Caco-2 (cell line): ENCODE measurements around the gene SPESP1. TPM values are rescaled to one million over a fixed set of nuclear protein-coding genes. Genes with fewer than 3 reads are reported as not detected.
"Not testable (repeated sequence)": the region's sequence is repeated elsewhere in the genome, so short reads cannot be mapped to it uniquely, and the experiment has no call there.

ENCODE experiments used
- BruUV-seq: library from RNA; stranded (reverse); fragments of 400-500 nt; replicated peaks from 2 replicates; lab custom pipeline; 2021; lab: Mats Ljungman, UMichigan
- CTCF ChIA-PET: fragments of 300-600 bp; sonication (Branson Sonifier 250); formaldehyde crosslinking; loops from one replicate; lab custom pipeline; 2022; ENCODE audit warnings: antibody characterized with exemption; lab: Charles Lee
- POLR2A ChIA-PET: fragments of 300-600 bp; sonication (Branson Sonifier 250); formaldehyde crosslinking; loops from one replicate; lab custom pipeline; 2022; ENCODE audit warnings: antibody characterized with exemption; lab: Charles Lee
- DNase-seq, 2 experiments: peaks; one replicate each; pipeline versions ENCODE4 v3.0.0 to v3.0.0-alpha.2; 2020 to 2022
- H3K27me3 ChIP-seq: replicated peaks from 2 replicates; pipeline ENCODE4 v1.6.0; 2011; ENCODE audit warnings: low read length; ENCODE audit not compliant: control insufficient read depth, insufficient read depth
- H3K36me3 ChIP-seq: 2 replicates; pipeline ENCODE4 v1.5.1; 2011; ENCODE audit warnings: low read length; ENCODE audit not compliant: control insufficient read depth, insufficient read depth
- H3K4me1 ChIP-seq: fragments of 250-450 bp; sonication (Bioruptor Pico); 2 replicates; pipeline ENCODE4 v1.5.1; 2020; ENCODE audit warnings: mild to moderate bottlenecking
- H3K4me3 ChIP-seq: 2 replicates; pipeline ENCODE4 v1.5.1; 2011; ENCODE audit warnings: low read depth, mild to moderate bottlenecking, control low read depth, low read length
- H3K9me3 ChIP-seq: fragments of 250-450 bp; sonication (Bioruptor Pico); 2 replicates; pipeline ENCODE4 v1.5.1; 2020; ENCODE audit warnings: mild to moderate bottlenecking, moderate library complexity
- H3K27ac Mint-ChIP-seq: one replicate; pipeline ENCODE4 v1.8.0; 2022; ENCODE audit warnings: mixed read lengths; ENCODE audit not compliant: unreplicated experiment
- H3K27me3 Mint-ChIP-seq: one replicate; pipeline ENCODE4 v1.8.0; 2022; ENCODE audit warnings: mixed read lengths; ENCODE audit not compliant: insufficient read depth, unreplicated experiment
- H3K36me3 Mint-ChIP-seq: one replicate; pipeline ENCODE4 v1.8.0; 2022; ENCODE audit warnings: mild to moderate bottlenecking, mixed read lengths; ENCODE audit not compliant: insufficient read depth, unreplicated experiment
- H3K4me1 Mint-ChIP-seq: one replicate; pipeline ENCODE4 v1.8.0; 2022; ENCODE audit warnings: low read depth, mixed read lengths; ENCODE audit not compliant: unreplicated experiment
- H3K4me3 Mint-ChIP-seq: one replicate; pipeline ENCODE4 v1.8.0; 2022; ENCODE audit warnings: mild to moderate bottlenecking, moderate library complexity, mixed read lengths; ENCODE audit not compliant: unreplicated experiment
- H3K9me3 Mint-ChIP-seq: one replicate; pipeline ENCODE4 v1.8.0; 2022; ENCODE audit warnings: mixed read lengths; ENCODE audit not compliant: unreplicated experiment
- intact Hi-C: fragments of 100-400 bp; cut with micrococcal nuclease; formaldehyde crosslinking; loops from one replicate; pipeline ENCODE4 v1.10.0; 2022; ENCODE audit not compliant: unreplicated experiment
- total RNA-seq: library from RNA; stranded (reverse); gene quantifications from 2 replicates; pipeline ENCODE4 v1.2.3, GENCODE V29; 2022
- TF ChIP-seq, protein P1 (sequence below), 2 experiments: fragments of 200-600 bp in 1 of 2; IDR thresholded peaks; 1 replicate in 1 of 2; 2 replicates in 1 of 2; pipeline versions ENCODE4 v1.5.1 to v1.8.0; 2011 to 2022; ENCODE audit warnings: antibody characterized with exemption in 1 of 2, control low read depth in 1 of 2, inconsistent platforms in 1 of 2, low read depth in 1 of 2, low read length in 1 of 2, mild to moderate bottlenecking in 1 of 2, moderate library complexity in 1 of 2; ENCODE audit not compliant: insufficient read depth in 1 of 2, severe bottlenecking in 1 of 2, unreplicated experiment in 1 of 2

The SPESP1 gene
- total RNA-seq, 1 experiment from 2014 or later: not detected

DNA sequence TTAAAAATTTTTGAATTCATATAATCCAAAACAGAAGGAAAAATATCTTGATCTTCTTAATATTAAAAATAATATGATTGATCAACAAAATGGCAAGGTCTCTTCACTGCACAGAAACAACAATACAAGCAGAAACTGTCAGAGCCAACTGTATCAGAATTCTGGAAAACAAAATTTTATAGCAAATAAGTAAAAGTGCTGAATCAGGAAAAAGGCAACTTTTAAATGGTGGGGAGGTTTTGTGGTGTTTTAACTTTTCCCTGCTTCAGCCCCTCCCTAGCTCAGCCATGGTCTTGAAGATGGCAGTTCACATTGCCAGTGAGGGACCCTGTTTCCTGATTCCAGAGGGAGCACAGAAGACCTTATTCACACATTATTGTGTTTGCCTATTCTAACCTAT is 37.6 kb downstream of the SPESP1 start:
- ChIA-PET POLR2A (no interaction called here), CTCF (no interaction called here)
- intact Hi-C loops: no loop called here
- Mint-ChIP-seq H3K4me3 (no peak overlapping the region), H3K9me3 (peaks cover 31% of the 10 kb centered on the region), H3K4me1 (no peaks in the 10 kb centered on the region), H3K27me3 (peaks cover 3% of the 10 kb centered on the region), H3K36me3 (no peaks in the 10 kb centered on the region), H3K27ac (no peak overlapping the region)
- no TSS peak for BruUV-seq
- Histone ChIP-seq H3K27me3 (no peaks in the 10 kb centered on the region), H3K9me3 (peaks cover 7% of the 10 kb centered on the region; the same call in 1 of the 2 replicates), H3K36me3 (no peaks in the 10 kb centered on the region), H3K4me3 (no peak overlapping the region), H3K4me1 (no peaks in the 10 kb centered on the region)
- DNase-seq: no peak
- TF ChIP-seq, protein P1, sequence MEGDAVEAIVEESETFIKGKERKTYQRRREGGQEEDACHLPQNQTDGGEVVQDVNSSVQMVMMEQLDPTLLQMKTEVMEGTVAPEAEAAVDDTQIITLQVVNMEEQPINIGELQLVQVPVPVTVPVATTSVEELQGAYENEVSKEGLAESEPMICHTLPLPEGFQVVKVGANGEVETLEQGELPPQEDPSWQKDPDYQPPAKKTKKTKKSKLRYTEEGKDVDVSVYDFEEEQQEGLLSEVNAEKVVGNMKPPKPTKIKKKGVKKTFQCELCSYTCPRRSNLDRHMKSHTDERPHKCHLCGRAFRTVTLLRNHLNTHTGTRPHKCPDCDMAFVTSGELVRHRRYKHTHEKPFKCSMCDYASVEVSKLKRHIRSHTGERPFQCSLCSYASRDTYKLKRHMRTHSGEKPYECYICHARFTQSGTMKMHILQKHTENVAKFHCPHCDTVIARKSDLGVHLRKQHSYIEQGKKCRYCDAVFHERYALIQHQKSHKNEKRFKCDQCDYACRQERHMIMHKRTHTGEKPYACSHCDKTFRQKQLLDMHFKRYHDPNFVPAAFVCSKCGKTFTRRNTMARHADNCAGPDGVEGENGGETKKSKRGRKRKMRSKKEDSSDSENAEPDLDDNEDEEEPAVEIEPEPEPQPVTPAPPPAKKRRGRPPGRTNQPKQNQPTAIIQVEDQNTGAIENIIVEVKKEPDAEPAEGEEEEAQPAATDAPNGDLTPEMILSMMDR (IDR thresholded peaks at IDR 0.05; ENCODE audit: insufficient read depth in 1 of 2, low read depth in 1 of 2, low read length in 1 of 2, severe bottlenecking in 1 of 2, unreplicated experiment in 1 of 2): no peak

DNA sequence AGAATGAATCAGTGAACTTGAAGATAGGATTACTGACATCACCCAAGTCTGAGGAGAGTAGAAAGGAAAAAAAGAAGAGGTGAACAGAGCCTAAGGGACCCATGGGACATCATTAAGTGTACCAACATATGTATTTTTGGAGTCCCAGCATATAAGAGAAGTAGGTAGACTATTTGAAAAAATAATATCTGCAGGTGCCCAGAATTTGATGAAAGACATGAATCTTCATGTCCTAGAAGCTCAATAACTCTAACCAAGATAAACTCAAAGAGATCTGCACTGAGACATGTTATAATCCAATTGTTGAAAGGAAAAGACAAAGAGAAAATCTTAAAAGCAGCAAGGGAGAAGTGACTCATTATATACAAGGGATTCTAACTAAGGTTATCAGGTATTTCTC is 39.0 kb downstream of the SPESP1 start:
- no peaks in the 10 kb centered on the region for H3K27me3 ChIP-seq
- peaks cover 7% of the 10 kb centered on the region; the same call in 1 of the 2 replicates for H3K9me3 ChIP-seq
- Mint-ChIP-seq H3K9me3 (peaks cover 31% of the 10 kb centered on the region), H3K4me1 (no peaks in the 10 kb centered on the region), H3K27me3 (no peaks in the 10 kb centered on the region), H3K4me3 (no peak overlapping the region), H3K27ac (no peak overlapping the region), H3K36me3 (no peaks in the 10 kb centered on the region)
- CTCF ChIA-PET: no interaction called here
- BruUV-seq: no TSS peak
- POLR2A ChIA-PET: no interaction called here
- intact Hi-C loops: no loop called here
- no peak overlapping the region for H3K4me3 ChIP-seq
- no peak for DNase-seq
- H3K4me1 ChIP-seq: no peaks in the 10 kb centered on the region
- TF ChIP-seq, protein P1 (IDR thresholded peaks at IDR 0.05; ENCODE audit: insufficient read depth in 1 of 2, low read depth in 1 of 2, low read length in 1 of 2, severe bottlenecking in 1 of 2, unreplicated experiment in 1 of 2): no peak
- no peaks in the 10 kb centered on the region for H3K36me3 ChIP-seq

DNA sequence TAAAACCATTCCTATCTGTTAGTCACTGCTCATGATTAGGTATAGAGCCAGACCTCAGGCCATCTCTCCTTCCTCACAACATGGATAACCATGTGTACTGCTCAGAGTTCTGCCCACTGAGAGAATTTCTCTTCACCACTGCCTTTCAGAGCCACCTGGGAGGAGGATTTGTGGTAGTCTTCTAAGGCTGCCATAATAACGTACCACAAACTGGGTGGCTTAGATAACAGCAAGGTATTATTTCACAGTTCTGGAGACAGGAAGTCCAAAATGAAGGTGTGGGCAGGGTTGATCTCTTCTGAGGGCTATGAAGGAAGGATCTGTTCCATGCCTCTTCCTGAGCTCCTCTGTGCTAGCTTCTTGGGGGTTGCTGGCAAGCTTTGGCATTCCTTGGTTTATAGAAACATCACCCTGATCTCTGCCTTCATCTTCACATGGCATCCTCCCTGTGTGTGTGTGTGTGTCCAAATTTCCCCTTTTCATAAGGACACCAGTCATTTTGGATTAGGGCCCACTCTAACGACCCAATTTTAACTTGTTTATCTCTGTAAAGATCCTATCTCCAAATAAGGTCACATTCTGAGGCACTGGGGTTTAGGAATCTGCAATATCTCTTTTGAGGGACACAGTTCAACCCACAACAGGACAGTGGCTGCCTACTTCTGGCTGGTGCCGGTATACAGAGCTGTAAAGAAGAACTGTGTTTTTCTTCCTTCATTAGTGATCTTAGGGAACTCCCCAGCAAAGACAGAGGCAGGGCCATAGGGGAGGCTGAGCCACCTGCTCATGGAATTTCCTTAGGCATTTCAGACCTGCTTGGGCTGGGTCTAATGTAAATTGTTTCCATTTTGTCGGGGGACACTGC is 42.1 kb downstream of the SPESP1 start:
- intact Hi-C loops: no loop called here
- DNase-seq: no peak
- TF ChIP-seq, protein P1 (IDR thresholded peaks at IDR 0.05; ENCODE audit: insufficient read depth in 1 of 2, low read depth in 1 of 2, low read length in 1 of 2, severe bottlenecking in 1 of 2, unreplicated experiment in 1 of 2): no peak
- Histone ChIP-seq H3K27me3 (no peaks in the 10 kb centered on the region), H3K4me1 (no peaks in the 10 kb centered on the region), H3K36me3 (no peaks in the 10 kb centered on the region), H3K4me3 (no peak overlapping the region), H3K9me3 (peaks cover 10% of the 10 kb centered on the region)
- Mint-ChIP-seq H3K4me1 (no peaks in the 10 kb centered on the region), H3K27ac (no peak overlapping the region), H3K9me3 (peaks cover 29% of the 10 kb centered on the region), H3K27me3 (no peaks in the 10 kb centered on the region), H3K4me3 (no peak overlapping the region), H3K36me3 (no peaks in the 10 kb centered on the region)
- BruUV-seq: no TSS peak
- ChIA-PET CTCF (no interaction called here), POLR2A (no interaction called here)

DNA sequence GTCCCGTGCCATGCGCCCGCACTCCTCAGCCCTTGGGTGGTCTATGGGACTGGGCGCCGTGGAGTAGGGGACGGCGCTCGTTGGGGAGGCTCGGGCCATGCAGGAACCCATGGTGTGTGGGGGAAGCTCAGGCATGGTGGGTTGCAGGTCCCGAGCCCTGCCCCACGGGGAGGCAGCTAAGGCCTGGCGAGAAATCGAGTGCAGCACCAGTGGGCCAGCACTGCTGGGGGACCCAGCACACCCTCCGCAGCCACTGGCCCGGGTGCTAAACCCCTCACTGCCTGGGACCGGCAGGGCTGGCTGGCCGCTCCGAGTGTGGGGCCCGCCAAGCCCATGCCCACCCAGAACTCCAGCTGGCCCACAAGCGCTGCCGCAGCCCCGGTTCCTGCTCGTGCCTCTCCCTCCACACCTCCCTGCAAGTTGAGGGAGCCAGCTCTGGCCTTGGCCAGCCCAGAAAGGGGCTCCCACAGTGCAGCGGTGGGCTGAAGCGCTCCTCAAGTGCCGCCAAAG is 45.4 kb downstream of the SPESP1 start:
- H3K36me3 Mint-ChIP-seq, H3K27me3 Mint-ChIP-seq, H3K36me3 ChIP-seq, H3K4me1 ChIP-seq, H3K4me3 ChIP-seq, H3K27ac Mint-ChIP-seq, H3K9me3 ChIP-seq, H3K27me3 ChIP-seq, BruUV-seq, H3K4me1 Mint-ChIP-seq, H3K4me3 Mint-ChIP-seq, POLR2A ChIA-PET, CTCF ChIA-PET, DNase-seq, intact Hi-C loops: not testable (repeated sequence)
- H3K9me3 Mint-ChIP-seq: peaks cover 16% of the 10 kb centered on the region

DNA sequence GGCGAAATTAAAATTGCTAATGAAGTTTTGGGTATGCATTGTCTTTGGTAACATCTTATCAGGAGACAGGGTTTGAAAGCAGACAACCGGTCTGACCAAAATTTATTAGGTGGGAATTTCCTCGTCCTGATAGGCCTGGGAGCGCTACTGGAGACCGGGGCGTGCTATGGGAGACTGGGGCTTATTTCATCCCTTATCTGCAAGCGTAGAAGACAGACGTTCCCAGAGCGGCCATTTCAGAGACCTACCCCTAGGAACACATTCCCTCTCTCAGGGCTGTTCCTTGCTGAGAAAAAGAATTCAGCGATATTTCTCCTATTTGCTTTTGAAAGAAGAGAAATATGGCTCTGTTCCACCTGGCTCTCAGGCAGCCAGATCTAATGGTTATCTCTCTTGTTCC is 47.1 kb downstream of the SPESP1 start:
- POLR2A ChIA-PET, BruUV-seq, H3K27me3 Mint-ChIP-seq: not testable (repeated sequence)

More for the DNA sequence above, 47.1 kb downstream of the SPESP1 start:
- H3K27ac Mint-ChIP-seq, H3K4me1 Mint-ChIP-seq, H3K9me3 ChIP-seq, H3K36me3 ChIP-seq, H3K4me3 ChIP-seq, H3K4me3 Mint-ChIP-seq, H3K36me3 Mint-ChIP-seq, H3K4me1 ChIP-seq, intact Hi-C loops, DNase-seq, H3K27me3 ChIP-seq, CTCF ChIA-PET: not testable (repeated sequence)
- H3K9me3 Mint-ChIP-seq: peaks cover 16% of the 10 kb centered on the region
